ENCODE measurements around the gene GARNL3.

The GARNL3 gene

GRCh38 chr9:127388037-127388855 lies 123.7 kb downstream of the GARNL3 start:
- DNase-seq (ENCODE audit: low spot score), result peak; percentile 96

DNA sequence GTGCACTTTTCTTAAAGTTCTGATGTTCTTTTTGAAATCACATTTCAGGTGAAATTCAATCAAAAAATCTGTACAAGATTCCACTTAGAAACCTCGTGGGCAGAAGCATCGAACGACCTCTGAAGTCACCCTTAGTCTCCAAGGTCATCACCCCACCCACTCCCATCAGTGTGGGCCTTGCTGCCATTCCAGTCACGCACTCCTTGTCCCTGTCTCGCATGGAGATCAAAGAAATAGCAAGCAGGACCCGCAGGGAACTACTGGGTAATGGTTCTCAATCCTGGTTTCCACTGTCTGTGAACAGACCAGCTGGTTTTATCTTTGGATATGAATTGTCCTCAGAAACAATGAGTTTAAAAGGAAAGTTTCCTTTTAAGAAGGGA lies 124.3 kb downstream of the GARNL3 start:
- DNase-seq (ENCODE audit: low spot score), result peak; percentile 17

- DNase-seq (ENCODE audit: low spot score), result no peak
Measured at GRCh38 chr9:127389381-127390247, 125.0 kb downstream of the GARNL3 start.

- DNase-seq (ENCODE audit: low spot score), result no peak
Measured at GRCh38 chr9:127390248-127390545, 125.6 kb downstream of the GARNL3 start.

- no peak for DNase-seq (ENCODE audit: low spot score)
Measured at GRCh38 chr9:127390563-127390962, 126.0 kb downstream of the GARNL3 start.

GRCh38 chr9:127392166-127392565 lies 127.6 kb downstream of the GARNL3 start:
- no peak for DNase-seq (ENCODE audit: low spot score)

DNA sequence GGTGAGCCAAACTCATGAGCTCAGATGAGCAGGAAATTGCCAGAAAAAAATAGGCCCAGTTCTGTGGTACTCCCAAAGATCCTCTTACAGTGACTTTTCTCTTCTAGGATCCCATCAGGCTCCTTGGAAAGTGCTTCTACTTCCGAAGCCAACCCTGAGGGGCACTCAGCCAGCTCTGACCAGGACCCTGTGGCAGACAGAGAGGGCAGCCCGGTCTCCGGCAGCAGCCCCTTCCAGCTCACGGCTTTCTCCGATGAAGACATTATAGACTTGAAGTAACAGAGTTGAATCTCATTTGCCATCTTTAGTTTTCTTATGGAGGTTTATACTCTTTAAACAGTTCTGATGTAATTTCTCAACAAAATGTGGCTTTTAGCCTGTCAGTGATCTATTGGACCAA lies 128.4 kb downstream of the GARNL3 start:
- DNase-seq (ENCODE audit: low spot score), result no peak

DNA sequence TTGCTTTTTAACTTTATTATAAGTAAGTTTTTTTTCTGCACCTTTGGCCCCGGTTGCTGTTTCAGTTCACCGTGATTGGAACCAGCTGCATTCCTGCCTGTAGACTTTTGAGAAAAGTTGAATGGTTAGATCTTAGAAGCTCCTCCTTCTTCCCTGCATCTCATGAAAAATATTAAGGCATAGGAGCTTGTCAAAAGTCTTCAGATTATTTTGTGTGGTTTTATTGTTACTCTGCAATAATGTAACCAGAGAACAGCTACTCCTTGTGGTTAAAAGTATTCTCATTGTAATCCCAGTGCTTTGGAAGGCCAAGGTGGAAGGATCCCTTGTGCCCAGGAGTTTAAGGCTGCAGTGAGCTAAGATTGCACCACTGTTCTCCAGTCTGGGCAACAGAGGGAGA lies 129.1 kb downstream of the GARNL3 start:
- no peak for DNase-seq (ENCODE audit: low spot score)

- DNase-seq (ENCODE audit: low spot score), result no peak
Measured at GRCh38 chr9:127395497-127396252, 131.1 kb downstream of the GARNL3 start.

DNA sequence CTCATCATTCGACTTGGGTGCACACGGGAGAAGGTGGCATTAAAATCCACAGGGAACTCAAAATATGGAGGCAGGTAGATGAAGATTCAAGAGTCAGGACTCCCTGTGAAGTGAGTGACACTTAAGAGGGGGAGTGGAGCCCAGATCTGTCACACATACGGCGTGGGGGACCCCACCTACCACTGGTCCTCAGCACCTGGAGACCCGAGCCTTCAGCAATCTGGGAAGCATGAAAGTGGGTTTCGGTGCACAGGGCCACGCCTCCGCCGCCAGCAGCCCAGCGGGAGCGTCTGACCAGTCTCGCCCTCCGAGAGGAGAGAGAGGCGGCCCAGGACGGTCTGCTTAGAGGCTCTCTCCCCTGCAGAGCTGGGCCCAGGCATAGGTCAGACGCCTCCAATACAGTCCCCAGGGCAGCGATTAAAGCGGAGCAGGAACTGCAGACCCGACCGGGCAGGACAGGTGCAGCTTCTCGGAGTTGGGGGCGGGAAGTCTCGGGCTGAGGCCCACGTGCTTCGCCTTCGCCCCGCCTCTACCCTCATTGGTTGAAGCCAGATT lies 131.8 kb downstream of the GARNL3 start:
- no peak for DNase-seq (ENCODE audit: low spot score)

DNA sequence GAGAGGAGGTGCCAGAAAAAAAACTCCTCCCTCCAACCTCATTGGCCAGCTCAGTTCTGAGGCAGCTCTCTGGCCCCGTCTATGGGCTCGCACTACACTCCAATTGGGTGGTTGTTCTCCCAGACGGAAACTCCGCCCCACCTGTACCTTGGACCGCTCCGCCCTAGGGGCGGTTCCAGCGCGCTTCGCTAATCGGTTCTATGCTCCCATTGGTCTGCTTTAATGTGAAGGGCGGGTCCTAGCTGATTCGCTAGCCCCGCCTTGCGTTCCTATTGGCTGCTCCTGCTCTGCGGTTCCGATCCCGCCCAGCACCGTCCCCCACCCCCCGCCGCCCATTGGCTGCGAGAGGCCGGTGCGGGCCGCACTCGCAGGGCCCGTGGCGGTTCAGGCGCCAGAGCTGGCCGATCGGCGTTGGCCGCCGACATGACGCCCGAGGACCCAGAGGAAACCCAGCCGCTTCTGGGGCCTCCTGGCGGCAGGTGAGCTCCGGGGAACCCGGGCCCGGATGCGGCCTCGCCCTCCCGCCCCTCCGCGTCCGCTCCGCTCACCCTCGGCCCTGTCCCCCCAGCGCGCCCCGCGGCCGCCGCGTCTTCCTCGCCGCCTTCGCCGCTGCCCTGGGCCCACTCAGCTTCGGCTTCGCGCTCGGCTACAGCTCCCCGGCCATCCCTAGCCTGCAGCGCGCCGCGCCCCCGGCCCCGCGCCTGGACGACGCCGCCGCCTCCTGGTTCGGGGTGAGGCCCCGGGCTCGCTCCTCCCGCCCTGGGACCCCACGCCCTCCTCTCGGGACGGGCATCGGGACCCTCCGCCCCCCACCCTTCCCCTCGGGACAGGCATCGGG lies 132.5 kb downstream of the GARNL3 start, which contains the start of gene SLC2A8:
Gene SLC2A8 (plus strand): TSS at position 362 of the 838 bp plus-strand sequence. CDS start 62 bp downstream, at position 424.
- DNase-seq (ENCODE audit: low spot score), result peak; percentile 99

DNA sequence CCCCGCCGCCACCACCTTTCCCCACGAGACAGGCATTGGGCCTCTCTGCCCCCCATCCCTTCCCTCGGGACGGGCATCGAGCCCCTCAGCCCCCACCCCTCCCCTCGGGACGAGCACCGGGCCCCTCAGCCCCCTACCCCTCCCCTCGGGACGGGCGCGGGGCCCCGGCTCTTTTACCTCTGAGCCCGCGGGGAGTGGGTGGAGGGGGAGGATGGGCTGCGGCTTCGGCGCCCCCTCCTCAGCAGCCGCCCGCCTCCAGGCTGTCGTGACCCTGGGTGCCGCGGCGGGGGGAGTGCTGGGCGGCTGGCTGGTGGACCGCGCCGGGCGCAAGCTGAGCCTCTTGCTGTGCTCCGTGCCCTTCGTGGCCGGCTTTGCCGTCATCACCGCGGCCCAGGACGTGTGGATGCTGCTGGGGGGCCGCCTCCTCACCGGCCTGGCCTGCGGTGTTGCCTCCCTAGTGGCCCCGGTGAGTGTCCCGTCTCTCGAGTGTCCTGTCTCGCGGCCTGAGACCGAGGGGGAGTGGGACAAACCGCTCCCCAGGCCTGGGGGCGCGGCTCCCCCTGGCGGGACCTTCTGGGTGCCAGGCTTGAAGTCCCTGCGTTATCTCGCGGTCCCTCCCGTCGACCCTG lies 133.2 kb downstream of the GARNL3 start:
- no peak for DNase-seq (ENCODE audit: low spot score)

DNA sequence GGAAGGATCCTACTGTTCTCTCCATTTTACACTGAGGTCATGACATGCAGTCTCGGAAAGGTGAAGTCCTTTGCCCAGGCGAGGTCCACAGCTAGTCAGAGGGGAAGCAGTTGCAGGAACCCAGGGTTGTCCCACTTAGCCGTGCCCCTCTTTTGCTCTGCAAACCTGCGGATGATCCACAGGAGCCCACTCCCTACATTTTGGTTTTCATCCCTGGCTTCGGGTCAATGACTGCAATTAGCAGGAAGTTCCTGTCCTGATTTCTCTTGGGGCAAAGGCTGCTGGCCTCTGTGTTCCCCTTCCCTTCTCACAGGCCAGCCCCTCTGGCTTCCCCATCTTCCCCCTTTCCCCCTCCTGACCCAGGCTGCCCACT lies 133.7 kb downstream of the GARNL3 start:
- no peak for DNase-seq (ENCODE audit: low spot score)

GRCh38 chr9:127398715-127399400 lies 134.3 kb downstream of the GARNL3 start:
- no peak for DNase-seq (ENCODE audit: low spot score)

DNA sequence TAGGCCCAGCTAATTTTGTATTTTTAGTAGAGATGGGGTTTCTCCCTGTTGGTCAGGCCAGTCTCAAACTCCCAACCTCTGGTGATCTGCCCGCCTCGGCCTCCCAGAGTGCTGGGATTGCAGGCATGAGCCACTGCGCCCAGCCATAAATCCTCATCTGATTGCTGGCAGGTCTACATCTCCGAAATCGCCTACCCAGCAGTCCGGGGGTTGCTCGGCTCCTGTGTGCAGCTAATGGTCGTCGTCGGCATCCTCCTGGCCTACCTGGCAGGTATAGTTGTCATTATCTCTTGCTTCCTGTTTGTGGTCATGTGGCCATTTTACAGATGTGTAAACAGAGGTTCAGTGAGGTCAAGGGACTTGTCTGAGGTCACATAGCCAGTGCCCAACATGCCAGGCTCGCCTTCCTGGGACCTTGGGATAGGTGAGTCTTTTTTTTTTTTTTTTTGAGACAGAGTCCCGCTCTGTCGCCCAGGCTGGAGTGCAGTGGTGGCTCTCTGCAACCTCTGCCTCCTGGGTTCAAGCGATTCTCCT lies 135.2 kb downstream of the GARNL3 start:
- no peak for DNase-seq (ENCODE audit: low spot score)

DNA sequence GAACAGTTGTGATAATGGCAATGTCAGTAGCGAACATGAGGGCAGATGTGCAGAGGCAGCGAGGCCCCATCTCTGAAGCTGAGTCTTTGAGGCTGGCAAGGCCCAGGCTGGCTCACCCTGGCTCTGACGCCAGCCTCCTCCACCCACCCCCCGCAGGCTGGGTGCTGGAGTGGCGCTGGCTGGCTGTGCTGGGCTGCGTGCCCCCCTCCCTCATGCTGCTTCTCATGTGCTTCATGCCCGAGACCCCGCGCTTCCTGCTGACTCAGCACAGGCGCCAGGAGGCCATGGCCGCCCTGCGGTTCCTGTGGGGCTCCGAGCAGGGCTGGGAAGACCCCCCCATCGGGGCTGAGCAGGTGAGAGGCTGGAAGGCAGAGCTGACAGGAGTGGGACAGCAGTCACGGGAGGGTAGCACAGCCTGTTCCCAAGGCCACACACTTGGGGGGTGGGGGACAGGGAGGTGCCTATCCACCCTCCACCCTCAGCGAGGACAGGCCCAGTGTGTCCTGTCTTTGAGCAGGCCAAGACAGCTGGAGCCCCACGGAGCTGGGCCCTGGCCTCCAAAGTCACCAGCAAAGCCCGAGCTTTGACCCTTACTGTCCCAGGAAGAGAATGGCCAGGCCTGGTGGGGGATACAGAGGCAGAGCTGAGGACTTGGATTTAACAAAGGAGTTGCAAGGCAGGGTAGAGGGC lies 138.0 kb downstream of the GARNL3 start:
- no peak for DNase-seq (ENCODE audit: low spot score)

DNA sequence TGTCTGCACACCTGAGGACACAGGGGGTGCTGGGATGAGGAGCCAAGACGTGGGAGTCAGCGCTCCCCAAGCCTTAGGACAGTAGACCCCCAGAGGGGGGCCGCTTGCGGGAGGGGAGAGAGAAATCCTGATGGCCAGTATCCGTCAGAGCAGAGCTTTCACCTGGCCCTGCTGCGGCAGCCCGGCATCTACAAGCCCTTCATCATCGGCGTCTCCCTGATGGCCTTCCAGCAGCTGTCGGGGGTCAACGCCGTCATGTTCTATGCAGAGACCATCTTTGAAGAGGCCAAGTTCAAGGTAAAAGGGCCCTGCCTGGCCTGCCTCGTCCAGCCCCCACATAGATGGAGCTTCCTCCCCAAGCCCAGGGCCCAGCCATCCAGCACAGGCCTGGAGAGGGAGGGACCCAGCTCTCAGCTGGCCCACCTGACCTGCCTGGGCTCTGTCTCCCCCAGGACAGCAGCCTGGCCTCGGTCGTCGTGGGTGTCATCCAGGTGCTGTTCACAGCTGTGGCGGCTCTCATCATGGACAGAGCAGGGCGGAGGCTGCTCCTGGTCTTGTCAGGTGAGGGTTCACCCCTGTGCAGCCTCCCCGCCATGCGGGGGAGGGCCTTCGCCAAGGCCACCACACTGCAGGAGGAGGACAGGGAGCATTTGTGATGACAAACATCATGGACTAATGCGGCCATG lies 139.1 kb downstream of the GARNL3 start:
- no peak for DNase-seq (ENCODE audit: low spot score)

GRCh38 chr9:127404631-127405030 lies 140.1 kb downstream of the GARNL3 start:
- DNase-seq (ENCODE audit: low spot score), result no peak
